NOMO-1 treated with DMSO at 0.1 percent for 48 hours (cell line): ENCODE results near the gene STAT6.
"Not testable (repeated sequence)": the region's sequence is repeated elsewhere in the genome, so short reads cannot be mapped to it uniquely, and the experiment has no call there.

ENCODE experiments used
- DNase-seq: peaks from one replicate; lab custom pipeline; 2025; ENCODE audit not compliant: unreplicated experiment; lab: John Stamatoyannopoulos, UW

STAT6 gene

DNA sequence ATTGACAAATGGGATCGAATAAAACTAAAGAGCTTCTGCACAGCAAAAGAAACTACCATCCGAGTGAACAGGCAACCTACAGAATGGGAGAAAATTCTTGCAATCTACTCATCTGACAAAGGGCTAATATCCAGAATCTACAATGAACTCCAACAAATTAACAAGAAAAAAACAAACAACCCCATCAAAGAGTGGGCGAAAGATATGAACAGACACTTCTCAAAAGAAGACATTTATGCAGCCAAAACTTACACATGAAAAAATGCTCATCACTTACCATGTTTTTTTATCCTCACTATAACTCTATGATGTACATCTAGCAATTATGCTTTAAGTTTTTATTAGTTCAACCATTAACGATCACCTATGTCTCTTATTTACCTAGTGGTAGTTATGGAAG lies 57.3 kb downstream of the STAT6 start:
- not testable (repeated sequence) for DNase-seq

DNA sequence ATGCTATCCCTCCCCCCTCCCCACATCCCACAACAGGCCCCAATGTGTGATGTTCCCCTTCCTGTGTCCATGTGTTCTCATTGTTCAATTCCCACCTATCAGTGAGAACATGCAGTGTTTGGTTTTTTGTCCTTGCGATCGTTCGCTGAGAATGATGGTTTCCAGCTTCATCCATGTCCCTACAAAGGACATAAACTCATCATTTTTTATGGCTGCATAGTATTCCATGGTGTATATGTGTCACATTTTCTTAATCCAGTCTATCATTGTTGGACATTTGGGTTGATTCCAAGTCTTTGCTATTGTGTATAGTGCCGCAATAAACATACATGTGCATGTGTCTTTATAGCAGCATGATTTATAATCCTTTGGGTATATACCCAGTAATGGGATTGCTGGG lies 58.0 kb downstream of the STAT6 start:
- not testable (repeated sequence) for DNase-seq

DNA sequence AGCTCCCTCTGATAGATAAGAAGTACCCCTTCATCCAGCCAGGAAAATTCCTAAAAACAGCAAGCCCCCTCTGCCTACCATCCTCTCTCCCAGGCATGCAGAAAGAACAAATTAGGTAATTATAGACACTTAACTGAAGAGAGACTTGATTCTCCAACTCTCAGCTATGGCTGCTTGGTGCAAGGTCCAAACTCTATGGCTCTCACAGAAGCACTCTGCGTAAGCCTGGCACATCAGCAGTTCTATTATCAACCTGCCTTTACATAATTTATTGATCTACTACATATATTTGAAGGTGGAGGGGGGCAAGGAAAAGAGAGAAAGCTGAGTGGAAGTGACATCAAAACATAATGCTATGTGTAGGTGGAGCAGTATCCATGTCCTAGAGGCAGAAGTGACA lies 60.2 kb downstream of the STAT6 start:
- DNase-seq = no peak

GRCh38 chr12:57049890-57050289 lies 61.3 kb downstream of the STAT6 start, which contains the start of gene MYO1A:
TSS of gene MYO1A (minus strand) at chr12:57050129. CDS start at chr12:57048323, 1,806 bp downstream.
- no peak for DNase-seq

DNA sequence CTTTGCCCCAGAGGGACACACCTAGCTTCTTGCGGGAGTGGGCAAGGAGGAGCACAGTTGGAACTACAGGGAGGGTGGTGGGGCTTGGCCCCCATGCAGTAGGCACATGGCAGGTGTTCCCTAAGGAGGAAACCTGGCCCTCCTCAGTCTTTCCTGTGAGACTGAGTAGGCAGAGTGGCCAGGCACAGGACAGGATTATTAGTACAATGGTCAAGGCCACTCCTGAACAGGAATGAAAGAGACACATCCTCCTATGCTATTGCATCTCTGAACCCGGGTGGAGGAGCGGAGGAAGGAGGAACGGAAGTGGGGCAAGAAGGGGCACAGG lies 62.1 kb downstream of the STAT6 start:
- DNase-seq = no peak

DNA sequence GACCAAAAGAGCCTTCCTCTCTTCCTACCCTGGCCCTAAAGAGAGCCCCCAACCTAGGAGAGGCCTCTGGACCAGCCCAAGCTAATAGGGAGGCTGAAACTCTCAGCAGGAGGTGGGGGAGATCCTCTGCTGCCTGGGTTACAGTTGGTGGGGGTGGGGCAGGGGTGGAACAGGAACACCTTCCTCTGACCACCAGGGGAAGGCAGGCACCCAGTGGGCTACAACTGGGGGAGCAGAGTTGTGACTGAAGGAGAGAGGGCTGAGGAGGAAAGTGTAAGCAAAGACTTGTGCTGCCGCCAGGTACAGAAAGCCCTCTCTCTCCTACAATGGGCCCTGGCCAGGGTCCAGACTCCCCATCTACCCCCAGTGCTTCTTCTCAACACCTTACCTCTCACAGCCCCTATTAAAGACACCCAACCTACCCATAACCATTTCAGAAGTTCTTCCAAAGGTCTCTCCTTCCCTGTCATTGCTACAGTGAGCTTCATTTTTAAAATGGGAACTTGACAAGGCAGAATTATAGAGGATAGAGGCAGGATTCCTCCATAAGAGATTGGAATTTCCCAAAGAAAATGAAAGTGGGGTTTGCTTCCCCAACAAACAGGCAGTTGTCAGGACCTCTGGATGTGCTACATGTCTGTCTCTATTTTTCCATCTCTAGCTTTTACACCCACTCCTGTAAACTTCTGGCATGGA lies 62.6 kb downstream of the STAT6 start:
- DNase-seq = no peak

DNA sequence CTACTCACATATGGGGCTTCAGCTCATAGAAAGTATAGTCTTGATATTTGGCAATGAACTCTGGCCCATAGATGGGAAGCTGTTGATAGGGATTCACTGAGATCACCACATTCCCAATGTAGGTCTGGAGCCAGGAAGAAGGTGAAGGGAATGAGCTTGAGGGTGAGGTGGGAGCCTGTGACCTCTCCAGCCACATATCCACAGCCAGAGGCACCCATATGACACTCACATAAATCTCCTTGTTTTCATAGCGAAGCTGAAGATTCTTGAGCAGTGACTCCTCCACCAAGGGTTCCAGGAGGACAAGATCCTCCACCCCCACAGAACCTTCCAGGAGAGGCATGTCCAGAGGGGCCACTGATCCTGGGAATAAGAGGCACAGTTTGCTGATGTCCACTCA lies 63.2 kb downstream of the STAT6 start:
- DNase-seq = no peak

- peak; percentile 71 for DNase-seq
These were observed 63.9 kb downstream of the STAT6 start for GRCh38 chr12:57046947-57047890.

- peak; percentile 21 for DNase-seq
These were observed 64.9 kb downstream of the STAT6 start for GRCh38 chr12:57046086-57046791.
